ENCODE measurements around the gene ELL.
"Not testable (repeated sequence)": the region's sequence is repeated elsewhere in the genome, so short reads cannot be mapped to it uniquely, and the experiment has no call there.

ELL gene

GRCh38 chr19:18529782-18530181, 7.9 kb upstream of the ELL start:
- DNase-seq = no peak

DNA sequence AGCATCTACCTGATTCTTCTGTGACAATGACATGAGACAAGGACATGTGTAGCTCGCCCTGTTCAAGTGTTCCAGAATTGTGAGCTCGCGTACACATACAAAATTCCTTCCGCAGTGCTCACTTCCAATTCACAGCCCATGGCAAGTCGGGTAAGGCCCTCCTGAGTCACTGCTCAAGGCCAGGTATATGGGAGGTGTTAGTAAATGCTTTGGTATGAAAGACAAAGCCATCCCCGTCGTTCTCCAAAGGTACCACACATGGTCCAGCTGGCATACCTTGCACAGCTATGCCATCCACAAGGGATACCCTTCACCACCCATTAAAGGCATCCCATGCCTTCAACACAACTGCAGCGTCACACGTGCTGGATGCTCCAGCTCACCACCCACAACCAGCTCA, 4.4 kb upstream of the ELL start:
- DNase-seq = no peak

- no peak for DNase-seq
These were observed 2.0 kb upstream of the ELL start for GRCh38 chr19:18523841-18524240.

GRCh38 chr19:18522862-18523440, 1.1 kb upstream of the ELL start:
- not testable (repeated sequence) for DNase-seq

DNA sequence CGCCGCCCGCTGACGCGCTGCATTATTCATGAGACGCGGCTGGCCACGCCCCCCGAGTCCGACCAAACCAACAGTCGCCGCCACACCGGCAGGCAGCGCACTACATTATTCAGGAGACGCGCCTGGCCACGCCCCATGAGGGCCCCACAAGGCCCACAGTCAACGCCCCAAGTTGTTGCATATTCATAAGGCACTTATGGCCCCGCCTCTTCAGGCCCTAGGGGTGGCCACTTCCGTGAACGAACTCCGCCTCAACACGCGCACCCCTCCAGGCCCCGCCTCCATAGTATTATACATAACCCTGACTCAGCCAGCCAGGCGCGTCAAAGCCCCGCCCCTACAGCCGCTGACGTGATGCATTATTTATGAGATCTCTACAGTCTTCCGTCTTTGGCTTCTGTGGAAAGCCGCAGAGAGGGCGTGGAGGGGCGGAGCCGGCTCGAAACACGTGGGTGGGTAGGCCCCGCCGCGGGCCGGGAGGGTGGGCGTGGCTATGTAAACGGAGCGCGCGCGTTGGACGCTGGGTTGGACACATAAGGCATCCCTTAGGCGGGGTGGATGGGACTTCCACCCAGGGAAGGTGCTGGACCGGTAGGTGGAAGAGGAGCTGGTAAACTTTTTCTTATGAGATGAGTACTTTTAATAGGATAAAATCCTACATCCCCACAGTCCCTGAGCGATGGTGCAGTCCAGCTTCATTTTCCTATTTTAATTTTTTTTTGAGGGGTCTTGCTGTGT, 423 bp upstream of the ELL start:
- DNase-seq = peak; percentile 100

DNA sequence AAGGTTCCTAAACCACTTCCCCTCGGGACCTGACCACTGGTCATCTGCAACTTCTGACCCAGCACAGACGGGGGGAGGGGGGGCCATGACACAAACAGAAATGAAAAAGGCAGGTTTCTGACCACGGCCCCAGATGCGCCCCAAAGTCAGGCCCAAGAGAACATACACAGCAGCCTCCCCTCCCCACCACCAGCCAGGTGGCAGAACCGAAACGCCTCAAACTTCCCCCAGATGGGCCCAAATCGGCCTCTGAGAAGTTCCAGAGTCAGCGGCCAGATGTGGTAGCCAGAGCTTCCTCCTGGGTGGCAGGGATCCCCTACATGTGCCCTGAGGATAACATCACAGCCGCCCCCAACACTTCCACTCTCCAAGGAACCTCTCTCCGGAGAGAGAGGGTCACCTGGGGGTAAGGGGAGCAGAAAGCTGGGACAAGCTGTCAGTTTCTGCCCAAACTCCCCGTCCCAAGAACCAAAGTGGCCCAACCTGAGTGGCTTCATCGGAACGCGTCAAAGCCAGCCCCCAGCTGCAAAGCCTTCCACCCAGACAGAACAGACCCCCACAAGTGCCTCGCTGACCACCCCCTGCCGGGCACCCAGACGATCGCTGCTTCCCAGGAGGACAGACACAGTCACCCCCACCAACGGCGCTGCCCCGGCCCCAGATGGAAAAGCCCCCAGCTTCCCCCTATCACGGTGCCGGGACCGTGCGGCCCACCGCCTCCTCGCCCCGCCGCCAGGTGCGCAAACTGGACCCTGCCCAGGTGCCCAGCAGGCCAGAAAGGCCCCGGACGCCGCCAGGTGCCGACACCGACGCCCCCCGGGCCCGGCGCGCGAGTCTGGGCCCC, 800 bp downstream of the ELL start:
- DNase-seq = no peak

DNA sequence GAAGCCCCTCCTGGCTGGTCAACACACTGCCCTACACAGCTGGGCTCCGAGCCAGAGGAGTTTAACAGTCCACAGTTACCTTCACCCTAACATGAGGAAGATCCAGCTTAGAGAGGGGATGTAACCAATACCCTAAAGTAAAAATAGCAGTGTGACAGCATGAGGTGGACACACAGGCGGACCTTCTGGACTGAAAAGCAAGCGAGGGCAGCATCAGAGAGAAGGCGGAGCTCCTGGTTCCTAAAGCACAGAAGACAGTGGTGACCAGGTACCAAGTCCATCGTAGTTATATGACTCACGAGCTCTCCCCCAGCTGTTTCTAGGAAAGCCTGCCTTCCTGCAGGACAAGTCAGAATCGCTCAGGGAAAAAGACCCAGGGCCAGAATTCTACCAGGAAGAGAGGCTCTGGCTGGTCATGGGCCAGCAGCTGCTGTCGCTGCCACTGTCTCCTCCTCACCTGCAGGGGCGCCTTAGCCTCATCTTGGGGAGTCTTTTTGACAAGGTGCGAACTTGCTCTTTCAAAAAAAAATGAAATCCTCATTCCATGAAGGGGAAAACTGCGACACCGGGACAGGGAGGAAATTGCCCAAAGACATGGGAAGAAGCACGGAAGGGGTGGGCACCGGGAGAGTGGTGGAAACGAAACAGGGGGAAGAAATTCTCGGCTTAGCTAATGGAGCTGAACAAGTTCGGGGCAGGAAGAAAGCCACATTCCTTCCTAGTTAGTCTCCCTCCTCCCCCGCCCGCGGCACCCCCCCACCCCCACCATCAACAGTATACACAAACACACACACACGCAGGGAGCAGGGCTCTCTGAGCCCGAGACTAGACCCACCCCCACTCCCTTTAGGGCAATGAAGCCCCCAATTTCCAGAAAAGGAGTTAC, 1.7 kb downstream of the ELL start:
- DNase-seq = peak; percentile 60

DNA sequence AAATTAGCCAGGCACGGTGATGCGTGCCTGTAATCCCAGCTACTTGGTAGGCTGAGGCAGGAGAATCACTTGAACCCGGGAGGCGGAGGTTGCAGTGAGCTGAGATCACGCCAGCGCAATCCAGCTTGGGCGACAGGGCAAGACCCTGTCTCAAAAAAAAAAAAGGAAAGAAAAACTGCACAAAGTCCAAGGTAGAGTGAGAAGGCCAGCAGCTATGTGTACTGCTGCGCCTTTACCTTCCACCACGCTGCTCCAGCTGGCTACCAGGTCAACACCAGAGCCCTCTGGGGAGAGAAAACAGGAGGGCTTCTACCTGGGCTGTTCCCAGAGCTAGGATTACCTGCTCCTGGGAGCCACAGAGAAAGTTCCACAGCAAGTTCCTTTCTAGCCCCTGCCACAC, 3.2 kb downstream of the ELL start:
- no peak for DNase-seq

- DNase-seq = no peak
These were observed 4.3 kb downstream of the ELL start for GRCh38 chr19:18517606-18518005.

GRCh38 chr19:18515959-18516358, 5.9 kb downstream of the ELL start:
- no peak for DNase-seq

DNA sequence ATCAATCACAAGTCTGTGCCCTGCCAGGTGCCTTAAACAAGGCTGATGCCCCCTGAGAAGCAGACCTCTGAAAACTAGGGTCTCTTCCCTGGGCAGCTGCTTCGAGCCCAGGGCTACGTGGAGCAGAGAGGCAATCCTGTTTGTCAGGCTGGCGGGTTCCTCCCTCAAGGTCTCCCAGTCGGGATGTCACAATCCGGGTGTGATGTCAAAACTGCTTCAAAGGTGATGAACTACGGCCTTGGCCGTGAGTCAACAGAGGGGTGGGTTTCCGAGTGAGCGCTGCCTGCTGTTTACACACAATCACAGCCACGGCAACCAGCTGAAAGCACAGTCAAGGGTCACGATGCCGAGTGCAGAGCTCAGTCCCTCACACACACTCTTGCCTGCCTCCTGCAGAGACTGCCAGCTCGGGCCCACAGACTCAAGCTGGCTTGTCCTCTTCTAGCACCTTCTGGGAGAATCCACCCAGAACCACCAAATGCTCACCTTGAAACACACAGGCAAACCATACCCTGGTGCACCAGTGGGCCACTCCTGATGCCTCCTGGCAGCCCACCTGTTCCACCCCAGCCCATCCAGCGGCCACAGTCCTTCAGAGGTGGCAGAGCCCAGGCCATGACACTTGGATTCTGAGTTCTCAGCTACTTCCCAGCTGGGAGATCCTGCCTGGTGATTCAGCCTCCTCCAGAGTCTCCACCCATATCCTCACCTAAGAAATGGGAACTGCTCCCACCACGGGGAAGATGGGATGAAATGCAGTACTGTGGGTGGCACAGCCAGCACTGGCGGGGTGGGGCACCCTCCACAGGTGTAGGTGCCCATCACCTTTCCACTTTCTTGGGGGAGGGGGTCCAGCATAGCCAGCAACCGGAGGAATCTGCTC, 6.8 kb downstream of the ELL start:
- DNase-seq = no peak

GRCh38 chr19:18513868-18514267, 8.0 kb downstream of the ELL start:
- DNase-seq = no peak

GRCh38 chr19:18510216-18510615, 11.7 kb downstream of the ELL start:
- no peak for DNase-seq

DNA sequence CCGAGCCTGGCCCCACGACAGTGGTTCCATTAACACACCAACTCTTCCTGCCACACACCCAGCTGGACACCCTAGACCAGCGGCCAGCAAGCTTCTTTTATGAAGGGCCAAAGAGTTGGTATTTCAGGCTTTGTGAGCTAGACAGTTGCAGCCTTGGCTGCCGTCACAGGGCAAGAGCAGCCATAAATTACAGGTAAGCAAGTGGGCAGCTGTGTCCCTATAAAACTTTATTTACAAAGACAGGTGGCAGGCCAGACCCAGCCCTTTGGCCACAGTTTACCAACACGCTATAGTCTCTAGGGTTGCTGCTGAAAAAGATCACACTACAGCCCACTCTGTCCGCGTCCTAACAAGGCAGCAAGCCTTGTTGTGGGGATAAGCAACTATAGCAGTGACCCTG, 13.3 kb downstream of the ELL start:
- no peak for DNase-seq

GRCh38 chr19:18507727-18508440, 14.0 kb downstream of the ELL start:
- DNase-seq = no peak

DNA sequence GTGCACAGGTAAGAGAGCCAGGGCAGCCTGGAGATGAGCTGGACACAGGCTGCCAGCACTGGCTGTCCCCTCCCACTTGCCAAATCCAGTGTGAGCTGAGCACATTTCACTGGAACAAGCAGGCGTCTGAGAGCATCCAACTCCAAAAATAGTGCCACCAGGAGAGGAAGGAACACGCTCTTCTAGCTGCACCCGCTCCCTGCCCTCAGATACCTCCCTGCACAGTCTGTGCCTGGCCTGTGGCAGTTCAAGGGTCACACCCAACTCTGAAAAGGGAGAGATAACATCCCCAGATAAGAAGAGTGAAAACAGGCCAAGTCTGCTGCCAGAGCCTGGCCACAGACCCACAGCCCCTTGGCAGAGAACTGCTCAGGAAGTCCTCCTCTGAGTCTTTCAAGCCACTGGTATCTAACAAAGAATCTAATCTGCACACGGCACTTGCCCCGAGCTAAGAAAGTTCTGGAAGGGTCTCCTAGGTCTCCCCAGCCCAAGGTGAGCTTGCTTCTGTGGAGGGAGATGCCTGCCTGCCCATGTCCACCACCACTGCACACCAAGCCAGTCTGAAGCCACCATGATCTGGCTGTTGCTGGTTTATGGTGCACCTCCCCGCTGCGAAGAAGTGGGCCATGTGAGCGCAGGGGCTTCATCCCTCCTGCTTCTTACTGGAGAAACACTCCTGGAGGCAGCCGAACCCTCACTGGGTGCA, 14.7 kb downstream of the ELL start:
- DNase-seq = no peak

DNA sequence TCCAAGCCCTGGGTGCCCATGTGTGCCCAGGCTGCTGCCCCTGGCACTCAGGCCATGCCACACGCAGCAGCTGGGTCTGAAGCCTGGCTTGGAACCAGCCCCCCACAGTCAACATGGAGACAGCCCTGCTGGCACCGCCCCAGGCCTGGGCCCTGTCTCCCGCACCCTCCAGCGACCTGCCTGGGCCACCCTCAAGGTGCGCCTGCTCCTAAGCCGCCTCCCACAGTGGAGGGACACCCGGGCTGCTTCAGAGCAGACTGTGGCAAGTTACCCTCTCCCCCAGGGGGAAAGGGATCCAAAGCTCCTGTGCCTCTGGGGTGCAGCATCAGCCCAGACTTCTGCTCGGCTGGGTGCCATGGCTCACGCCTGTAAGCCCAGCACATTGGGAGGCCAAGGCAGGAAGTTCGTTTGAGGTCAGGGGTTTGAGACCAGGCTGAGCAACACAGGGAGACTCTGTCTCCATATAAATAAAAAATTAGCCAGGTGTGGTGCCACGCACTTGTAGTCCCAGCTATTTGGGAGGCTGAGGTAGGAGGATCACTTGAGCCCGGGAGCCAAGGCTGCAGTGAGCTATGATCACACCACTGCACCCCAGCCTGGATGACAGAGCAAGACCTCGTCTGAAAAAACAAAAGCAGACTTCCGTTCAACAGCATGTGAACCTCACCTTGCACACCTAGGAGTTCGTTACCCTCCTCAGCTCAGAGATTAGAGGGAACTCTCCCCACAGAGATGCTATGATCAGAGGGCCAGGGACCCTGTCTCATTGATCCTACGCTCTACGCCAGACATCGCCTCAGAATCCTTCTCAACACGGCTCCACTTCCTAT, 15.6 kb downstream of the ELL start:
- DNase-seq = no peak

DNA sequence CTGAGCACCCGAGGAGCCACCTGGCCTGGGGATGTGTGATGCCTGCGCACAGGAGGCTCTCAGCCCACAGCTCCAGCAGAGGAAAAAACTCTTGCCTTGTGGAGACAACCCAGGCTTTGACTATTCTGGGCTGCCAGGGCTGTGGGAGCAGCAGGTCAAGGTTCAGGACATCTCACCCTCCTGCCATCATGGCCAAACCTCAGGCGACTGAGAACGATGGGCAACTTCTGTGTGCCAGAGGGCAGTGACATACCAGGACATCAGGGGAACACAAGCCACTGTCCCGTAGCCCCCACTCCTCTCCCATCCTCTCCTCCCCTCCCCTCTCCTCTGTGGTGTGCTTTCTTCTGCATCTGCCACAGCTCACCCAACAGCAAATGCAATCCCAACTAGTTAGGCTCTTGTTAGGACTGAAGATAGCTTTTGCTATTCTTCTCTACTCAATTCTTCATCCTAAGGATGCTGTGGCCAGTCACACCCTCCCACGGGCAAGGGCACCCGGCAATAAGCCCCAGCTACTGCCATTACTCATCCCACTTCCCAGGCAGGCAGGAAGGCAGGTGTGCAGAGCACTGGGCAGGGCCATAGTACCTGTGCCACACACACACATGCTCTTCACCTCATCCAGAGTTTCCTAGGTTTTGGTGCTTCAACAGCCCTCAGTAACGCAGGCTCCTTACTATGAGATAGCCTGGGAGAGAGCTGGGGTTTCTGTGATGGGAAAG, 16.8 kb downstream of the ELL start:
- DNase-seq = no peak
